ENCODE data around the gene GSTA4.
A peak's percentile ranks its signal among the peaks of the same experiment; 100 is the strongest.
"Not testable (repeated sequence)": the region's sequence is repeated elsewhere in the genome, so short reads cannot be mapped to it uniquely, and the experiment has no call there.

Gene GSTA4

DNA sequence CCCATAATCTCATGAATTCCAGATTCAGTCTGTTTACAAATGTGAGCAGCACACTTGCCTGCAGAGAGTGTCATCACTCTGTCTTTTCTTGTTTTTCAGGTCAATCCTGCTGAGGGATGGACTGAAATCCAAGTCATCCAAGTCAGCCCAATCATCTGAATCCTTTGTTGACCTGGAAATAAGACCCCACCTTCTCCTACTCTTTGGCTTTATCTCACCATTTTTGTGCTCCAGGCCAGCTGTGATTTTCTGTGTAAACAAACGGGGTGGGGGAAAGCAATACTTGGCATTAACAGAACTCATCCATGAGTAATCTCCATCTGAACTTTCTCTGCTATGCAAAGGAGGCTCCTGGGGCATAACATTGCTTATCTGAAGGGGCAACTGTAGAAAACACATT is 16.9 kb upstream of the GSTA4 start:
- no peak for DNase-seq

DNA sequence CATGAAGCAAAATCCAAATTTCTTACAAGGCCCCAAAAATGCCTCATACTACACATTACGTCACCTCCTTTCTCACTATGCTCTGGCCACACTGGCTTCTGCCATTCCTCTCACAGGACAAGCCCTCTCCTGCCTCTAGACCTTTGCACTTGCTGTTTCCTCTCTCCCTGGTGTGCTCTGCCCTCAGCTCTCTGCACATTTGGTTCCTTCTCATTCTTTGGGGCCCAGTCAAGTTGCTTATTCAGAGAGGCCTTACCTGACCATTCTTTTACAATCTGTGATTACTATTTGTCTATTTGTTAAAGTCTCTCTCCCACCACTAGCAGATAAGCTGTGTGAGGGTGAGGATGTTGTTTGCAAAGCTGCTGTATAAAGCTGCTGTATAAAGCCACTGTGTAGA is 15.4 kb upstream of the GSTA4 start:
- DNase-seq = no peak

DNA sequence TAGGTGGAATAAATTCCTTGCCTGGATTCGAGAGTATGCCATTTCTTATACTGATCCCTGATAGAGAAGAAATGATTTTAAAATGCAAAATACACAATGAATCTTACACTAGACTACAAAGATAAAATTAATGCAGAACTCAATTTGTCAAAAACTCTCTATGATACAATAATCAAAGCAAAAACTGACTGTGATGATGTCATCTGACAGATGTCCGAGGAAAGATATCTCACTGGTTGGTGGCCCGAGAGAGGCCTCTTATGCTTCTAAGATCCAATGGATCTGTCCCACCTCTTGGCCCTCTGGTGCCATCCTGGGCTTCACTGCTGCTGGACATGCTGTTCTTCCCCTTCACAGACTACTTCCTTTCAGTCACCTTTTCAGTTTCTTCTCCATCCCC is 14.4 kb upstream of the GSTA4 start:
- no peak for DNase-seq

GRCh38 chr6:53009056-53009455 is 14.0 kb upstream of the GSTA4 start:
- no peak for DNase-seq

GRCh38 chr6:53008192-53008687 is 13.2 kb upstream of the GSTA4 start:
- not testable (repeated sequence) for DNase-seq

GRCh38 chr6:53005663-53006250 is 10.7 kb upstream of the GSTA4 start:
- no peak for DNase-seq

DNA sequence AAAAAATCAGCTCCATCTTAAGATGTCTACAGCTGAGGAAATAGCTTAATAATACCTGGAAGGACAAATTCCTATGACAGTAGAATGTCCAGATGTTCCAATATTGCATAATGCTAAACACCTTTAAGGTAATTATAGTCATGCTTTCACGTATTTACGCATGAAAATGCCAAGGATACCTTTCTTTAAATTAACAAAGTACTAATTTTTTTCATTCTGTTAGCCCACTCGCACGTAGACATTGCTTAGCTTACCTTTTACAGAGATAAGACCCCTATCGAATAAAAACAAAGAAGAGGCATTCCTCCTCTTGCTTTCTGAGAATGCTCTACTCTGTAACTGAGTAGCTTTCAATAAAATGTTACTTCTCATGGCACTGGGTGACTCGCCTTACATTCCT is 4.4 kb upstream of the GSTA4 start:
- DNase-seq = no peak

GRCh38 chr6:52998603-52999002 is 3.5 kb upstream of the GSTA4 start:
- DNase-seq = no peak

DNA sequence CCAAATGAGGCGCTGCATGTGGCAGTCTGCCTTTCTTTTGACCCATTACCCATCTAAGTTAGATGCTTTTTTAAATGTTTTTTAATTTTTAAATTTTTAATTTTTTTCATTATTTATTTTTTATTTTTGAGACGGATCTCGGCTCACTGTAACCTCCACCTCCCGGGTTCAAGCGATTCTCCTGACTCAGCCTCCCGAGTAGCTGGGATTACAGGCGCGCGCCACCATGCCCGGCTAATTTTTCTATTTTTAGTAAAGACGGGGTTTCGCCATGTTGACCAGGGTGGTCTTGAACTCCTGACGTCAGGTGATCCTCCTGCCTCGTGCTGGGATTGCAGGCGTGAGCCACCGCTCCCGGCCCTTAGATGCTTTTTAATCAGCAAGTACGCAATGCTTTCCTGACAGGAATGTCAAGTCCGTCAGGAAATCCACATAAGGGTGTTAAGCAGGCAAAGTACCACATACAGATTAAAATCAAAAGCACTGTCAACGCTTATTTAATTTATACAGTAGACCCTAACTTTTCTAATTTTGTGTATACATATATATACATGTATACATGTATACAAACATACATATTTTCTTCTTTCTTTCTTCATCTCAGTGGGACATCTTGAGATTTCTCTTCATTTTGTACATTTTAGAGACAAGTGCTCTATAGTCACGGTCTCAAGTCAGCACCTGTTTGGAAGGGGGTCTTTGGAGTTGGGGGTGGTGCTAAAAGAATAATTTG is 995 bp upstream of the GSTA4 start:
- peak; percentile 53 for DNase-seq

GRCh38 chr6:52994839-52995088 is 320 bp downstream of the GSTA4 start:
- peak; percentile 60 for DNase-seq

DNA sequence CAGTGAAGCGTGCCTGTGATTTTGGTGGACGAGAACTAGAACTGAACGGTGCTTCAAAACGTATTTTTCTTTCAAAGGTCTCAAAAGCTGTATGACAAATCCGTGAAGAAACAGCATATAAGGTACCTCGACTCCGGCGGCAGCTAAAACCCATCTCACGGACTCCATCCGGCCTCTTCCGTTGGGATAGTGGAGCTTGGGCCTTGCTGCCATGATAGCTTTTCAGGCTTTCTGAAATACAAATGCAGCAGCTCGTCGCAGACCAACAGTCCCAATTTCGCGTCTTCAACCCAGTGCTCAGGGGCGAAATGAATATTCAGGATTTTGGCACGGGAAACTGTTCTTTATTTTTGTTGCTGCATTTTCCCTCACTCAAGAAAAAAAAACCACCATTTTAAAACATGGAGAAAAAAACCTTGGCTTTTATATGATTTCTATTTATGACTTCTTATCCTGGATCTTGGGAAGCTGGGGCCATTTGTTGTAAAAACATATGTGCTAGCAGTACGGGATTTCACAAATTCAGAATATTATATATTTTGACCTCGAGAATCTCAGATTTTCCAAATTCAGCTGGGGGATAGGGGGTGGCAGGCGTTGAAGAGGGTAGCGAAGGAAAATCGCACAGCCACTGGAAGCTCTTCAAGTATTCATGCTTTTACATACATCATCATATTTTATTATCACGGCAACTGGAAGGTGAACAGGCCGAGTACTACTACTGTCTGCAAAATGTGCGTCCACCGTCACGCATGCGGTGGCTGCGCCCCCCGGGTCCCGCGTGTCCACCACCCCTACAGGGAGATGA is 849 bp downstream of the GSTA4 start:
- DNase-seq = no peak

DNA sequence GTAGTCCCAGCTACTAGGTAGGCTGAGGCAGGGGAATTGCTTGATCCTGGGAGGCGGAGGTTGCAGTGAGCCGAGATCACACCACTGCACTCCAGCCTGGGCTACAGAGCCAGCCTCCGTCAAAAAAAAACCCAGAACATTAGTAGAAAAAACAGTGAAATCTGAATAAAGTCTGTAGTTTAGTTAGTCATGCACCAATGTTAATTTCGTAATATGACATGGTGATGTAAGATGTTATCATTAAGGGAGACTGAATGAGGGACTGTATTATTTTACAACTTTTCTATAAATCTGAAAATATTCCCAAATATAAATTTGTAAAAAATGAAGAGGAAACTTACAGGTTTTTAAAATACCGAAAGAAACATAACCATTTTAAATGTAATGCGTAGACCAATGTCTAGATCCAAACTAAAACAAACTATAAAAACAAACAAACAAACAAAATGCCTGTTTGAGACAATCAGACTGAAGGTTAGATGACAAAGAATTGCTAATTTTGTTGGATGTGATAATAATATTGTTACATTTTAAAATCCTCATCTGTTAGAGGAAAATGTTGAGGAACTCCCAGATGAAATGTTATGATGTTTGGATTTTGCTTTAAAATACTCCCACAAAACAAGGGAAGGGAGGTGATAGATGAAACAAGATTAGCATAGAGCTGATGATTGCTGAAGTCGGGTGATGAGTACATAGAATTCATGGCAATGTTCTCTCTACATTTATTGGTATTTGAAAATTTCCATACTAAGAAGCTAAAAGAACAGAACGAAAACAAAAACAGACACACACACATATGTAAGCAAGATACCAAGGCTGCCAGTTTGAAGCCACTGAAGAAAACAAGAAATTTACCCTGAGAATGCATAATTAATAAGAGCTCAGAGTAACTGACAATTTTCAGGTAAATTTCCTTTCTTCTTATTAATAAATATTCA is 1.8 kb downstream of the GSTA4 start:
- no peak for DNase-seq

DNA sequence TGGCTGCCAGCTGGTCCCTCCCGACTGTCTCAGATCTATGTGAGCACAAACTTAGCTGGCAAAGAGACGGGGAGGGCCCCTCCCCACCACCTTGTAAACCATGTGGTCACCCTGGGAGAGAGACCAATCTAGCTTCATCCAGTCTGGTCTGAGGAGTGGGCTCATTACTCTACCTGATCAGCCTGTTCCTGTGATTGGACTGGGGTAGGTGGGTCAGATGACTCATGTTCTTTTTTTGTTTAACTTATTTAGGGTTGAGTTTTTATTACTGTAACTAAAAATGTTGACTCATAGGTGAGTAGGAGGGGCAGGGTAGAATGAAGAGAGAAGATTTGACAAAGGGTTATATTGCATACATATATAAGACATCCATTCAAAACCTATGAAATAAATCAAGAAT is 4.7 kb downstream of the GSTA4 start:
- DNase-seq = peak; percentile 39

DNA sequence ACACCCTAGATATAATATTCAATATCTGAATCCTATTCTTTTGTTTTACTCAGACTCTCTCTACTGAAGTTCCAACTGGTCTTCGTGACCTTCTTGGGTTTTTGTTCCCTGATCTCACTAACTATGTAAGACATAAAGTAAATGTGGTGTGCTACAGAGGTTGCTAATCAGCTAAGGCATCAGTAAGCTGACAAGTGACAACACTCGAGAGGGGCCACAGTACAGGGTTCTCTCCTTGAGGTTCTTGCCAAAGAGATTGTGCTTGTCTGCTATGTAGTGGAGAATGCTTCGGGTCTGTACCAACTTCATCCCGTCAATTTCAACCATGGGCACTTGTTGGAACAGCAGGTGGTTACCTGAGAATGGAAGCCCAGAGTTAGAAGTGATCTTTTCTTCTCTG is 9.9 kb downstream of the GSTA4 start:
- DNase-seq = no peak

- peak; percentile 44 for DNase-seq
Measured at GRCh38 chr6:52984247-52984646, 10.8 kb downstream of the GSTA4 start.

DNA sequence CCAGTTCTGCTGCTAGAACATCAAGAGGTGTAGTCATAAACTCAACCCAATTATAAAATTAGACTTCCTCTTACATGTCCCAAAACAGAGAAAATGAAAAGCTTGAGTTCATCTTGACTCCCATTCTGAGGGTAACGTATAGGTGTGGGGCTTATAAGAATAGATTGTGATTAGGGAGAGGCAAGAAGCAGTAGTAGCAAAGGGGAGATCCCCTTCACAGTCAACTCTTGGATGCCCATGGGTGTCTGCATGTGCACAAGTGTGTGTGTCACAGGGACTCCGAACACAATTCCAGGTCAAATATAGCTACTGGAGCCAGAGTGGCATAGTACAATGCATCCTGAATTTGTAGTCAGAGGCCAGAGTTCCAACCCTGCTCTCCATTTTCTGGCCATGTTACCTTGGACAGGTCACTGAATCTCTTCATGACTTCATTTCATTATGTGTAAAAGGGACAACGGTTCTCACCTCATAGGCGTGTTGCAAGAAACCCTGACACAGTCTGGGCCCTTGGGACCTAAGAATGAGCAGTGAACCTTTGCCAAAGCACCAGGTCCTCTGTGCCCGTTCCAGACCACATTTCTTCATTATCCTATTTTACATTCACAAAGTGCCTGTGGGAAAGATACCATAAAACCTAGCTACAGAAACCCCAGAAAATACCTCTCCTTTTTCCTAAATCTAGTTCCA is 11.8 kb downstream of the GSTA4 start:
- DNase-seq = no peak

GRCh38 chr6:52982680-52983079 is 12.4 kb downstream of the GSTA4 start:
- no peak for DNase-seq

GRCh38 chr6:52981222-52981900 is 13.7 kb downstream of the GSTA4 start:
- DNase-seq = no peak

GRCh38 chr6:52976591-52977035 is 18.5 kb downstream of the GSTA4 start:
- DNase-seq = peak; percentile 45

GRCh38 chr6:52976149-52976548 is 18.9 kb downstream of the GSTA4 start:
- no peak for DNase-seq

GRCh38 chr6:52975580-52975979 is 19.5 kb downstream of the GSTA4 start:
- DNase-seq = no peak

DNA sequence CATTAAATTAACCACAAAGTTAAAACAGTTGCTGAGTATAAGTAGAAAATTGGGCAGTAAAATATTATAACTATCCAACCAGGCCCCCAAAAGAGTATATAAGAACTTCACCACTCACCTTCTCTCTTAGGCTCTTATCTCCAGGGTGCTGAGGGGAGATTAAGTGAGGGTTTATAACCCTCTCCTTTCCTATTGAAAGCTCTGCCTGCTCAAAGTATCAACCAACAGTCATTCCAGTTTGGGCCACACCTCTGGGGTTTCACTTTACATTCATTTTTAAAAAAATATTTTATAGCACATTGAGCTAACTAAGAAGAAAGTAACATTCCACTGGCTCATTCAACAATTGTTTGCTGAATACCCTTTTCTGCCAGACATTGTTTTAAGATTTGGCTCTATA is 22.1 kb downstream of the GSTA4 start:
- no peak for DNase-seq
